Tibial nerve (tissue), 4 donors: ENCODE results near the gene KCNQ1.

Source experiments
- CTCF ChIP-seq, 5 experiments: fragments of 200-600 bp in 3 of 5; fragments of 450-650 bp in 2 of 5; sonication (generic) in 3 of 5; IDR thresholded peaks; one replicate each; pipeline ENCODE4 v1.5.1; 2016 to 2019; ENCODE audit warnings: antibody characterized with exemption in 5 of 5, mild to moderate bottlenecking in 3 of 5, moderate library complexity in 2 of 5
- EP300 ChIP-seq, 2 donors: sonication (generic); formaldehyde crosslinking; IDR thresholded peaks; one replicate each; pipeline ENCODE4 v1.6.1; 2017; ENCODE audit warnings: antibody characterized with exemption in 2 of 2, mild to moderate bottlenecking in 1 of 2
- POLR2A ChIP-seq, 2 donors: fragments of 450-650 bp; IDR thresholded peaks; one replicate each; pipeline ENCODE4 v1.6.1; 2017; ENCODE audit warnings: antibody characterized with exemption in 2 of 2, mild to moderate bottlenecking in 2 of 2, moderate library complexity in 2 of 2

GRCh38 chr11:2416765-2417164, 28.0 kb upstream of the KCNQ1 start:
- TF ChIP-seq CTCF (IDR thresholded peaks at IDR 0.05) = no peak
- no peak for TF ChIP-seq POLR2A (IDR thresholded peaks at IDR 0.05)
- TF ChIP-seq EP300 (IDR thresholded peaks at IDR 0.05) = no peak
